ENCODE data around the gene SCRN2. TPM values are rescaled to one million over a fixed set of nuclear protein-coding genes. Genes with fewer than 3 reads are reported as not detected.

SCRN2 gene
- total RNA-seq, 1 donor from 2014 or later: 29.8 TPM

- H3K4me3 Mint-ChIP-seq: no peak overlapping the region
- H3K27ac ChIP-seq: no peak overlapping the region
- DNase-seq (ENCODE audit: low spot score): no peak
- no peaks in the 10 kb centered on the region for H3K9me3 ChIP-seq (ENCODE audit: low read depth)
- peaks cover 3% of the 10 kb centered on the region for H3K27me3 ChIP-seq
- peaks cover 15% of the 10 kb centered on the region for H3K4me1 ChIP-seq
- H4K20me1 ChIP-seq (ENCODE audit: low read depth): no peaks in the 10 kb centered on the region
- peaks cover 21% of the 10 kb centered on the region for H3K27me3 Mint-ChIP-seq (ENCODE audit: insufficient read depth, low read depth)
- no peak overlapping the region for H2AFZ ChIP-seq (replicated peaks)
- no peaks in the 10 kb centered on the region for H3K79me2 ChIP-seq (ENCODE audit: low read depth)
- no peak overlapping the region for H3K4me2 ChIP-seq
- no peak overlapping the region for H3K4me3 ChIP-seq
- H3K36me3 ChIP-seq: no peaks in the 10 kb centered on the region
- no peaks in the 10 kb centered on the region for H3K9me3 Mint-ChIP-seq
- H3K4me1 Mint-ChIP-seq: peaks cover 9% of the 10 kb centered on the region
- H3K27ac Mint-ChIP-seq: no peak overlapping the region
- H3F3A ChIP-seq (ENCODE audit: low read depth): no peaks in the 10 kb centered on the region
- TF ChIP-seq, protein P1, sequence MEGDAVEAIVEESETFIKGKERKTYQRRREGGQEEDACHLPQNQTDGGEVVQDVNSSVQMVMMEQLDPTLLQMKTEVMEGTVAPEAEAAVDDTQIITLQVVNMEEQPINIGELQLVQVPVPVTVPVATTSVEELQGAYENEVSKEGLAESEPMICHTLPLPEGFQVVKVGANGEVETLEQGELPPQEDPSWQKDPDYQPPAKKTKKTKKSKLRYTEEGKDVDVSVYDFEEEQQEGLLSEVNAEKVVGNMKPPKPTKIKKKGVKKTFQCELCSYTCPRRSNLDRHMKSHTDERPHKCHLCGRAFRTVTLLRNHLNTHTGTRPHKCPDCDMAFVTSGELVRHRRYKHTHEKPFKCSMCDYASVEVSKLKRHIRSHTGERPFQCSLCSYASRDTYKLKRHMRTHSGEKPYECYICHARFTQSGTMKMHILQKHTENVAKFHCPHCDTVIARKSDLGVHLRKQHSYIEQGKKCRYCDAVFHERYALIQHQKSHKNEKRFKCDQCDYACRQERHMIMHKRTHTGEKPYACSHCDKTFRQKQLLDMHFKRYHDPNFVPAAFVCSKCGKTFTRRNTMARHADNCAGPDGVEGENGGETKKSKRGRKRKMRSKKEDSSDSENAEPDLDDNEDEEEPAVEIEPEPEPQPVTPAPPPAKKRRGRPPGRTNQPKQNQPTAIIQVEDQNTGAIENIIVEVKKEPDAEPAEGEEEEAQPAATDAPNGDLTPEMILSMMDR (IDR thresholded peaks at IDR 0.05): no peak
- TF ChIP-seq EZH2 (IDR thresholded peaks at IDR 0.05) (no peak), EZH2phosphoT487 (IDR thresholded peaks at IDR 0.05) (no peak)
- H3K36me3 Mint-ChIP-seq: no peaks in the 10 kb centered on the region
- H3K9ac ChIP-seq: no peak overlapping the region
These were observed 38.0 kb upstream of the SCRN2 start for GRCh38 chr17:47879028-47879585.

DNA sequence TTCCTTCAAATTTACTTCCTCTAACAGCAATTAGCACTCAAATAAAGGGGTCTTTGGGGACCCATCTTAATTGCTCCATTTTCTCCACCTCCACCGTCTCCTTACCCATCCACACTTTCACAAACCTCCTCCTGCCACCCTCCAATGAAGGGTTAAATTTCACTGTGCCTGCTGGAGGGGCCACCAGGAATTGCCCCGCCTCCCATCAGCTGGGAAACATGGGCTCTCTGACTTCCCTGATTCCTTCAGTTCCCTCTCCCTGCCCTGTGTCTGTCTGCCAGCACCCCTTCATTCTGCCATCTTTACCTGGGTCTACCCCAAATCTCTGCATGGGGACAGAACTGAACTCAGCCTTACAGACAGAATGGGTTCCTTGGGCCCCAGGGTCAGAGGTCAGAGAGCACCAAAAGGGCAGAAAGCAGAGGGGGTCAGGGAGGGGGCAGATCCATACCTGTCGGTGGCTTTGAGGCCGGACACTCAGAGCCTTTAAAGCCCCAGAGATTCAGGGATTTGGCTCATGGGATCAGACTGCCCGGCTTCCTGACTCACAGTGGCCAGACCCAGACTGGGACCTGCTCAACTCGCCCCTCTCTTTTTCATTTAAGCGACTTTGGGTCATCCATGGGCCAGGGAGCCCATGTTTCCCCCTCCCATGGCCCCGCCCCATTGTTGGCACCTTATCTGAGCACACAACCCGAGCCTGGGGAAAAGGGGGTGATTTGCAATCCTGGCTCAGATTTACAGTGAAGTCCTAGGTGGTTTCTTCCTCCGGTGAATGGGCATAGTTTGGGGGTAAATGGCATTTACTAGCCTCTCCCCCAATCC, 37.3 kb upstream of the SCRN2 start:
- Mint-ChIP-seq H3K4me1 (peaks cover 9% of the 10 kb centered on the region), H3K4me3 (peak overlapping the region; percentile 6), H3K36me3 (no peaks in the 10 kb centered on the region), H3K9me3 (no peaks in the 10 kb centered on the region), H3K27ac (peak overlapping the region; percentile 10), H3K27me3 (ENCODE audit: insufficient read depth, low read depth) (peaks cover 27% of the 10 kb centered on the region)
- Histone ChIP-seq H3K4me3 (no peak overlapping the region), H3K9me3 (ENCODE audit: low read depth) (no peaks in the 10 kb centered on the region), H3K4me2 (no peak overlapping the region), H3F3A (ENCODE audit: low read depth) (peaks cover 2% of the 10 kb centered on the region), H3K27ac (no peak overlapping the region), H3K27me3 (peaks cover 10% of the 10 kb centered on the region), H2AFZ (replicated peaks) (no peak overlapping the region), H3K36me3 (no peaks in the 10 kb centered on the region), H3K79me2 (ENCODE audit: low read depth) (no peaks in the 10 kb centered on the region), H3K9ac (no peak overlapping the region), H4K20me1 (ENCODE audit: low read depth) (no peaks in the 10 kb centered on the region), H3K4me1 (peaks cover 15% of the 10 kb centered on the region)
- DNase-seq (ENCODE audit: low spot score): no peak
- TF ChIP-seq EZH2 (IDR thresholded peaks at IDR 0.05) (no peak), EZH2phosphoT487 (IDR thresholded peaks at IDR 0.05) (no peak)
- TF ChIP-seq, protein P1 (IDR thresholded peaks at IDR 0.05): no peak

GRCh38 chr17:47877368-47878034, 36.4 kb upstream of the SCRN2 start:
- Histone ChIP-seq H3K27ac (no peak overlapping the region), H3K36me3 (no peaks in the 10 kb centered on the region), H3K4me1 (peaks cover 24% of the 10 kb centered on the region), H2AFZ (replicated peaks) (no peak overlapping the region), H3K4me2 (no peak overlapping the region), H4K20me1 (ENCODE audit: low read depth) (no peaks in the 10 kb centered on the region), H3K4me3 (no peak overlapping the region), H3K27me3 (peaks cover 19% of the 10 kb centered on the region), H3K9me3 (ENCODE audit: low read depth) (no peaks in the 10 kb centered on the region), H3K79me2 (ENCODE audit: low read depth) (no peaks in the 10 kb centered on the region), H3F3A (ENCODE audit: low read depth) (peaks cover 6% of the 10 kb centered on the region), H3K9ac (no peak overlapping the region)
- no peak for DNase-seq (ENCODE audit: low spot score)
- no peaks in the 10 kb centered on the region for H3K9me3 Mint-ChIP-seq
- H3K27me3 Mint-ChIP-seq (ENCODE audit: insufficient read depth, low read depth): peaks cover 32% of the 10 kb centered on the region
- TF ChIP-seq, protein P1 (IDR thresholded peaks at IDR 0.05): no peak
- TF ChIP-seq EZH2phosphoT487 (IDR thresholded peaks at IDR 0.05): no peak
- no peak for TF ChIP-seq EZH2 (IDR thresholded peaks at IDR 0.05)
- no peaks in the 10 kb centered on the region for H3K36me3 Mint-ChIP-seq
- H3K4me1 Mint-ChIP-seq: peaks cover 9% of the 10 kb centered on the region
- H3K27ac Mint-ChIP-seq: no peak overlapping the region
- H3K4me3 Mint-ChIP-seq: no peak overlapping the region
